ENCODE results near the gene NCK2. TPM values are rescaled to one million over a fixed set of nuclear protein-coding genes. Genes with fewer than 3 reads are reported as not detected.

NCK2 gene
- total and polyA plus RNA-seq, 9 of the 15 experiments (the other 6 are each of a cell fraction or from before 2014, with no cell fraction given) = 0.90 to 27.9 (median 15.9) TPM

DNA sequence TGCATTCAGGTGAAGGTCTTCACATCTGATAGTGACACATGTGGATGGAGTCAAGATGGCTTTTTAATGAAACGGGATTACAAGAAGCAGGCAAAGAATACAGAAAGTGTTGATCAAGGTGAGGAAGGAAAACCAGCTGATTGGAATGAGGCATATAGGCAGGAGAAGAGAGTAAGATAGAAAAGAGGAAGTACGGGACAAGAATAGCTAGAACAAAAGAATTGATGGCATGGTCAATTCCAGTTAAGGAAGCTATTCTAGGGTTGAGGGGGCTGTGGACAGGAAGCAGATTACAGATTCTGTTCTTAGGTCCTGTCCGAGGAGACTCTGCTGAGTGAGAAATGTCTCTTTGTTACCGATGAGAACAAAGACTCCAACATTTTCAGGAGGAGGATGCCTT is 13.2 kb upstream of the NCK2 start:
- ATAC-seq (no peak), FAIRE-seq (no peak), DNase-seq (ENCODE audit: extremely low read depth in 1 of 4, low spot score in 3 of 4) (no peak)
- no TSS peak for BruUV-seq (replicated peaks)
- Histone ChIP-seq H3K4me3 (no peak overlapping the region), H3K4me1 (replicated peaks in 1 of 2; ENCODE audit: control insufficient read depth in 2 of 2, insufficient read depth in 2 of 2, low read length in 2 of 2) (no peaks in the 10 kb centered on the region; a peak in 3 of 5 replicates), H2AFZ (ENCODE audit: low read depth, low read length) (peak overlapping the region; percentile 19; the same call in 1 of the 2 replicates), H4K20me1 (replicated peaks; ENCODE audit: control insufficient read depth, insufficient read depth, low read length) (no peaks in the 10 kb centered on the region), H3K36me3 (ENCODE audit: control insufficient read depth, insufficient read depth, low read length) (no peaks in the 10 kb centered on the region), H3K79me2 (ENCODE audit: control insufficient read depth, insufficient read depth, low read length) (no peaks in the 10 kb centered on the region), H3K27ac (ENCODE audit: extremely low read depth, low read depth, low read length) (no peak overlapping the region), H3K27me3 (ENCODE audit: control insufficient read depth in 2 of 2, insufficient read depth in 2 of 2, low read length in 2 of 2) (0 out of 5 replicates have a peak, but pooled peaks cover 0 to 4% of the 10 kb centered on the region in 2 experiments), H3K9me3 (replicated peaks; ENCODE audit: control insufficient read depth, insufficient read depth, low read depth, low read length) (no peaks in the 10 kb centered on the region; the same call in 1 of the 2 replicates), H3K9me1 (ENCODE audit: control insufficient read depth, insufficient read depth, low read length) (no peaks in the 10 kb centered on the region), H3K4me2 (ENCODE audit: insufficient read depth, low read length) (no peak overlapping the region), H3K9ac (ENCODE audit: insufficient read depth in 1 of 2, low read depth in 2 of 2, low read length in 2 of 2) (no peak overlapping the region)
- ChIA-PET POLR2A (interaction anchor here (1.3 to 1.5 kb wide), 2 partner anchors 9 to 131 kb away, joined by 3 to 4 read pairs; no protein-coding TSS in a partner anchor), CTCF (ENCODE audit: low intra/inter-chr PET ratio) (no interaction called here)
- intact Hi-C loops (cut with micrococcal nuclease) = no loop called here
- 7% methylated on average over 4 of the region's 4 CpGs for WGBS (ENCODE audit: insufficient coverage, low coverage, missing lambda C conversion rate)
- in situ Hi-C loops (cut with MboI) = no loop called here
- TF ChIP-seq ETV1 (tag; conservative IDR thresholded peaks at IDR 0.05; ENCODE audit: low read depth) = peak; percentile 57
- TF ChIP-seq ZNF696 (CRISPR knock-in tag; conservative IDR thresholded peaks at IDR 0.05) = no peak
- TF ChIP-seq HDAC3 (IDR thresholded peaks at IDR 0.05; ENCODE audit: borderline replicate concordance, partially characterized antibody) = no peak
- peak; percentile 60; the same call in 1 of the 2 replicates for TF ChIP-seq SPI1 (IDR thresholded peaks at IDR 0.05; ENCODE audit: borderline replicate concordance, low read depth, low read length)
- TF ChIP-seq NUFIP1 (IDR thresholded peaks at IDR 0.05; ENCODE audit: partially characterized antibody) = no peak
- TF ChIP-seq, protein P1, sequence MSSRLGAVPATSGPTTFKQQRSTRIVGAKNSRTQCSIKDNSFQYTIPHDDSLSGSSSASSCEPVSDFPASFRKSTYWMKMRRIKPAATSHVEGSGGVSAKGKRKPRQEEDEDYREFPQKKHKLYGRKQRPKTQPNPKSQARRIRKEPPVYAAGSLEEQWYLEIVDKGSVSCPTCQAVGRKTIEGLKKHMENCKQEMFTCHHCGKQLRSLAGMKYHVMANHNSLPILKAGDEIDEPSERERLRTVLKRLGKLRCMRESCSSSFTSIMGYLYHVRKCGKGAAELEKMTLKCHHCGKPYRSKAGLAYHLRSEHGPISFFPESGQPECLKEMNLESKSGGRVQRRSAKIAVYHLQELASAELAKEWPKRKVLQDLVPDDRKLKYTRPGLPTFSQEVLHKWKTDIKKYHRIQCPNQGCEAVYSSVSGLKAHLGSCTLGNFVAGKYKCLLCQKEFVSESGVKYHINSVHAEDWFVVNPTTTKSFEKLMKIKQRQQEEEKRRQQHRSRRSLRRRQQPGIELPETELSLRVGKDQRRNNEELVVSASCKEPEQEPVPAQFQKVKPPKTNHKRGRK (tag; IDR thresholded peaks at IDR 0.05) = no peak
- no peak for TF ChIP-seq POLR2H (tag; IDR thresholded peaks at IDR 0.05; ENCODE audit: low read depth)
- TF ChIP-seq, protein P2, sequence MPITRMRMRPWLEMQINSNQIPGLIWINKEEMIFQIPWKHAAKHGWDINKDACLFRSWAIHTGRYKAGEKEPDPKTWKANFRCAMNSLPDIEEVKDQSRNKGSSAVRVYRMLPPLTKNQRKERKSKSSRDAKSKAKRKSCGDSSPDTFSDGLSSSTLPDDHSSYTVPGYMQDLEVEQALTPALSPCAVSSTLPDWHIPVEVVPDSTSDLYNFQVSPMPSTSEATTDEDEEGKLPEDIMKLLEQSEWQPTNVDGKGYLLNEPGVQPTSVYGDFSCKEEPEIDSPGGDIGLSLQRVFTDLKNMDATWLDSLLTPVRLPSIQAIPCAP (CRISPR knock-in tag; IDR thresholded peaks at IDR 0.05; ENCODE audit: borderline replicate concordance) = no peak
- no peak for TF ChIP-seq KAT8 (IDR thresholded peaks at IDR 0.05; ENCODE audit: low read depth)
- TF ChIP-seq, protein P3, sequence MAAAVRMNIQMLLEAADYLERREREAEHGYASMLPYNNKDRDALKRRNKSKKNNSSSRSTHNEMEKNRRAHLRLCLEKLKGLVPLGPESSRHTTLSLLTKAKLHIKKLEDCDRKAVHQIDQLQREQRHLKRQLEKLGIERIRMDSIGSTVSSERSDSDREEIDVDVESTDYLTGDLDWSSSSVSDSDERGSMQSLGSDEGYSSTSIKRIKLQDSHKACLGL (CRISPR knock-in tag; IDR thresholded peaks at IDR 0.05; ENCODE audit: borderline replicate concordance, poor library complexity, severe bottlenecking) = no peak
- no peak for TF ChIP-seq ZNF584 (CRISPR knock-in tag; IDR thresholded peaks at IDR 0.05; ENCODE audit: low read depth)
- TF ChIP-seq, protein P4, sequence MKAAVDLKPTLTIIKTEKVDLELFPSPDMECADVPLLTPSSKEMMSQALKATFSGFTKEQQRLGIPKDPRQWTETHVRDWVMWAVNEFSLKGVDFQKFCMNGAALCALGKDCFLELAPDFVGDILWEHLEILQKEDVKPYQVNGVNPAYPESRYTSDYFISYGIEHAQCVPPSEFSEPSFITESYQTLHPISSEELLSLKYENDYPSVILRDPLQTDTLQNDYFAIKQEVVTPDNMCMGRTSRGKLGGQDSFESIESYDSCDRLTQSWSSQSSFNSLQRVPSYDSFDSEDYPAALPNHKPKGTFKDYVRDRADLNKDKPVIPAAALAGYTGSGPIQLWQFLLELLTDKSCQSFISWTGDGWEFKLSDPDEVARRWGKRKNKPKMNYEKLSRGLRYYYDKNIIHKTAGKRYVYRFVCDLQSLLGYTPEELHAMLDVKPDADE (conservative IDR thresholded peaks at IDR 0.05; ENCODE audit: control insufficient read depth, low read depth, low read length) = no peak
- TF ChIP-seq RBM15 (IDR thresholded peaks at IDR 0.05; ENCODE audit: insufficient read depth, low read length) = no peak
- TF ChIP-seq, protein P5, sequence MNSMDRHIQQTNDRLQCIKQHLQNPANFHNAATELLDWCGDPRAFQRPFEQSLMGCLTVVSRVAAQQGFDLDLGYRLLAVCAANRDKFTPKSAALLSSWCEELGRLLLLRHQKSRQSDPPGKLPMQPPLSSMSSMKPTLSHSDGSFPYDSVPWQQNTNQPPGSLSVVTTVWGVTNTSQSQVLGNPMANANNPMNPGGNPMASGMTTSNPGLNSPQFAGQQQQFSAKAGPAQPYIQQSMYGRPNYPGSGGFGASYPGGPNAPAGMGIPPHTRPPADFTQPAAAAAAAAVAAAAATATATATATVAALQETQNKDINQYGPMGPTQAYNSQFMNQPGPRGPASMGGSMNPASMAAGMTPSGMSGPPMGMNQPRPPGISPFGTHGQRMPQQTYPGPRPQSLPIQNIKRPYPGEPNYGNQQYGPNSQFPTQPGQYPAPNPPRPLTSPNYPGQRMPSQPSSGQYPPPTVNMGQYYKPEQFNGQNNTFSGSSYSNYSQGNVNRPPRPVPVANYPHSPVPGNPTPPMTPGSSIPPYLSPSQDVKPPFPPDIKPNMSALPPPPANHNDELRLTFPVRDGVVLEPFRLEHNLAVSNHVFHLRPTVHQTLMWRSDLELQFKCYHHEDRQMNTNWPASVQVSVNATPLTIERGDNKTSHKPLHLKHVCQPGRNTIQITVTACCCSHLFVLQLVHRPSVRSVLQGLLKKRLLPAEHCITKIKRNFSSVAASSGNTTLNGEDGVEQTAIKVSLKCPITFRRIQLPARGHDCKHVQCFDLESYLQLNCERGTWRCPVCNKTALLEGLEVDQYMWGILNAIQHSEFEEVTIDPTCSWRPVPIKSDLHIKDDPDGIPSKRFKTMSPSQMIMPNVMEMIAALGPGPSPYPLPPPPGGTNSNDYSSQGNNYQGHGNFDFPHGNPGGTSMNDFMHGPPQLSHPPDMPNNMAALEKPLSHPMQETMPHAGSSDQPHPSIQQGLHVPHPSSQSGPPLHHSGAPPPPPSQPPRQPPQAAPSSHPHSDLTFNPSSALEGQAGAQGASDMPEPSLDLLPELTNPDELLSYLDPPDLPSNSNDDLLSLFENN (IDR thresholded peaks at IDR 0.05; ENCODE audit: low read depth in 2 of 2, low read length in 2 of 2) = no peak

All from K562 (cell line).